Stimulated activated CD4-positive, alpha-beta T cell treated with anti-CD3 and anti-CD28 coated beads, Interleukin-12 subunit alpha, Interleukin-12 subunit beta, amount 100 ng/mL, for 48 hours (primary cell): ENCODE results near the gene SRRM3.
A peak's percentile ranks its signal among the peaks of the same experiment; 100 is the strongest.
"Not testable (repeated sequence)": the region's sequence is repeated elsewhere in the genome, so short reads cannot be mapped to it uniquely, and the experiment has no call there.

Source experiments
- DNase-seq, 3 donors: peaks; one replicate each; pipeline ENCODE4 v3.0.0-alpha.2; 2020; ENCODE audit warnings: low read depth in 2 of 3, low spot score in 1 of 3

Gene SRRM3

DNA sequence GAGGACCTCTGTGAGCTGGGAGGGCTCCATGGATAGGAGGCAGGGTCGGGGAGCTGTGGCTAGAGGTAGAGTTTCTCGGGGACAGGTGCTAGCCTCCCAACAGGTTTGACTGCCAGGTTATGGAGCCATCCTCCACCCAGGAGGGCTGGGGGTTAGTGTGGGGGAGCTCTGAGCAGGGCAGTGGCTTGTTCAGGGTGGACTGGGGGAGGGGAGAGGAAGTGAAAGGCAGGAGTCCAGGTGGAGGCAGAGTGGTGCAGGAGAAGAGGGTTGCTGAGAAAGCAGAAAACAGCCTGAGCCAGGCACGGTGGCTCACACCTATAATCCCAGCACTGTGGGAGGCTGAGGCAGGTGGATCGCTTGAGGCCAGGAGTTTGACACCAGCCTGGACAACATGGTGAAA is 60.2 kb downstream of the SRRM3 start:
- no peak for DNase-seq

DNA sequence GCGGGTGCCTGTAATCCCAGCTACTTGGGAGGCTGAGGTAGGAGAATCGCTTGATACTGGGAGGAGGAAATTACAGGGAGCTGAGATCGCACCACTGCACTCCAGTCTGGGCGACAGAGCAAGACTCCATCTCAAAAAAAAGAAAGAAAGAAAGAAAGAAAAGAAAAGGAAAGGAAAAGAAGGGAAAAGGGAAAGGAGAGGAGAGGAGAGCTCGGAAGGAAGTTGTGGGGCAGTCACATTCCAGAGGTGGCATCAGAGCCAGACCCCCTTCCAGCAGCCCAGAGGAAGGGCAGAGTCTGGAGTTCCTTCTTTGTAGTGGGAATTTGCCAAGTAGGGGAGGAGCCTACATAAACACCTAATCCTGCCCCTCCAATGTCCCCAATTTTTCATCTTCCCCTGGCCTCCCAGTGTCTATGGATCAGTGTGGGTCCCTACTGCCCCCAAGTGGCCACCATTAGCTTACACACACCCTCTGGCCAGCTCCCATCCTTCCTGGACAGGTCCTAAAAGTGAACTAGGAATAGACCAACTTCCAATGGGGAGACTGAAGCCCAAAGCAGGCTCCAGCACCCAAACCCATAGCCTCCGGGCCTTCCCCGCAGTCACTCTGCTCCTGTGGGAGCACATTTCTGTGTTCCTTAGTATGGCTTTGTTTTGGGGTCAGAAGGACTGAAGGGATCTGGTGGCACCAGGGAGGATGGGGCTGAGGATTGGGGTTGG is 61.1 kb downstream of the SRRM3 start:
- peak in 2 of 3 donors; percentile 29 to 32 for DNase-seq

DNA sequence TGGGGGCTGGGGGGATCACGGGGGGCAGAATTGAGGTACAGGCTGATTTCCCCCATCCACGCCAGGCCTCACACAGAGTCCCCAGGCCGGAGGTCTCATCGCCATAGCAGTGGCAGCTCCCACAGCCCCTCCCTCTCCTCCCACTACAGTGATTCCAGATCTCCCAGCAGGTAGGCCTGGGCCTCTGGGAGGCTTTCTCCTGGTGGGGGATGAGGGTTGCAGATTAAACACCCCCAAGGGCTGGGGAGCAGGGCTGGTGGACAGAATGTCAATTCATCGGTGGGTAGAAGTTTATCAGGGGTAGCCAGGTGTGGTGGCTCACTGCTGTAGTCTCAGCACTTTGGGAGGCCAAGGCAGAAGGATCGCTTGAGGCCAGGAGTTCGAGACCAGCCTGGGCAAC is 63.6 kb downstream of the SRRM3 start:
- no peak for DNase-seq

DNA sequence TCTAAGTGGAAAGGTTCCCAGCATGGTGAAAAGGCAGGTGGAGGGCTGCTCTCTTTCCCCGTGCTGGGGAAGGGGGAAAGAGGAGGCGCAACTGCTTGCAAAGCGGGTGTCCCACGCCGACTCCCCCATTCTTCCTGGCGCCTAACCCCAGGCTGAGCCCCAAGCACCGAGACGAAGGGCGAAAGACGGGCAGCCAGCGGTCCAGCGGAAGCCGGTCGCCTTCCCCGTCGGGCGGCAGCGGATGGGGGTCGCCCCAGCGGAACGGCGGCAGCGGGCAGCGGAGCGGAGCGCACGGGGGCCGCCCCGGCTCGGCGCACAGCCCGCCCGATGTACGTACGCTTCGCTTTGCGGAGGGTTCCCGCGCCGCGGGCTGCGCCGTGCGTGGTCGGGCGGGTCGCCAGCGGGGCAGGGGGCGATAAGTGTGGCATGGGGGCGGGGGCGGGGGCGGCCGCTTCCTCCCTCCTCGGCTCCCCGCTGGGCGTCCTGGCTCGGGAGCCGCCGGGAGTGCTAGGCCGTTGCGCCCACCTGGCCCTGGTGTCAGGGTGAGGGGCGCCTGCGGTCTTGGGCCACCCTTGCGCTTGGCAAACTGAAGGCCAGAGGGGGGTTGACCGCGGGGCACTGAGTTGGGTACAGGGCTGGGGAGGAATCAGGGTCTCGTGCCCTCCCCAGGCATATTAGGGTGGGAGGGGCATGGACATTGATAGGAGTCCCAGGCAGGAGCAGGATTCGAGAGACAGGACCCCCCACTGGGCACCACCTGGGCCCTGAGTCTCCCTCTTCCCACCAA is 65.6 kb downstream of the SRRM3 start:
- no peak for DNase-seq

- no peak for DNase-seq
Observed at GRCh38 chr7:76267894-76268183, 66.1 kb downstream of the SRRM3 start.

DNA sequence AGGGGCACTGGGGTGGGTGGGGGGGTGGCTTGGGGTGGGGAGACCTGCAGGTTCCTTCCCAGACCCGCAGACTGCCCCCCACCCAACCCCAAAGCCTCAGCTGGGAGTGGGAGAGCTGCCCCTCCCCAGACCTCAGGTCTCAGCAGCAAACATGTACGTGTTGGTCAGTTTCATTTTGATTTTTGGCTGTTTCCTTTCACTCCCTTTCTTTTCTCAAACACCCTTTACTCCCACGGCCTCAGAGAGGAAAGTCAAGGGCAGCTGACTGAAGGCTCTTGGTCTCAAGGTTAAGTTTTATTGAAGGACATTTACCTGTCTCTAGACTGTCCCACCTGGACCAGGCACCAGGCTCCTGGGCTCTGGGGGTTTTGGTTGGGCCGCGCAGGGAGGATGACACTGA is 66.7 kb downstream of the SRRM3 start:
- no peak for DNase-seq

DNA sequence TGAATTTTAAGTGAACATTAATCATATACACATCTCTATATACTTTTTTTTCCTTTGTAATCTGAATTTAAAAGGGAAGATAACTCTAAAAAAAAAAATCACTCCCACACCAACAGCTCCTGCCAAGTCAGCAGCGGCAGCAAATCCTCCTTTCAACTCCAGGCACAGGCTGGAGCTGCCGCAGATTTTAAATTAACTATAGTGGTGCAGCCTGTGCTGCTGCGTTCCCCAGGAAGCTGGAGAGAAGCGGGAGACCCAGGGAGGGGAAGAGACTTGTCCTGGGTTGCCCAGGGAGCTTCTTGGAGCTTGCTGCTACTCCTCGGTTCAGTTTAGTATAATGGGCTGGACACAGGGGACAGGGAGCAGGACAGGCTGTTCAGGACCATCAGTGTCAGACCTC is 68.2 kb downstream of the SRRM3 start:
- DNase-seq, result no peak

- DNase-seq, result not testable (repeated sequence)
Observed at GRCh38 chr7:76271384-76271783, 69.7 kb downstream of the SRRM3 start.

DNA sequence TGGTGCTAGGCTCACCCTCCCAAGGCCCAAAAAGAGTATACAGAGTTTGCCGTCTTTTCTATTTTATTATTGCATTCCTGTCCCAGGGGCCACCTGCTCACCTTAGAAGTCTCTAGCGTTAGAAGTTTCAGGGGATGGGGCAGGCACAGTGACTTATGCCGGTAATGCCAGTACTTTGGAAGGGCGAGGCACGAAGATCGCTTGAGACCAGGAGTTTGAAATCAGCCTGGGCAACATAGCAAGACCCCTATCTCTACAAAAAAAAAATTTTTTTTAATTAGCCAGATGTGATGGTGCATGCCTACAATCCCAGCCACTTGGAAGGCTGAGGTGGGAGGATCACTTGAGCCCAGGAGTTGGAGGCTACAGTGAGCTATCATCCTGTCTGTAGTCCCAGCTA is 70.4 kb downstream of the SRRM3 start:
- no peak for DNase-seq

GRCh38 chr7:76272851-76273497 is 71.3 kb downstream of the SRRM3 start:
- DNase-seq, result no peak

DNA sequence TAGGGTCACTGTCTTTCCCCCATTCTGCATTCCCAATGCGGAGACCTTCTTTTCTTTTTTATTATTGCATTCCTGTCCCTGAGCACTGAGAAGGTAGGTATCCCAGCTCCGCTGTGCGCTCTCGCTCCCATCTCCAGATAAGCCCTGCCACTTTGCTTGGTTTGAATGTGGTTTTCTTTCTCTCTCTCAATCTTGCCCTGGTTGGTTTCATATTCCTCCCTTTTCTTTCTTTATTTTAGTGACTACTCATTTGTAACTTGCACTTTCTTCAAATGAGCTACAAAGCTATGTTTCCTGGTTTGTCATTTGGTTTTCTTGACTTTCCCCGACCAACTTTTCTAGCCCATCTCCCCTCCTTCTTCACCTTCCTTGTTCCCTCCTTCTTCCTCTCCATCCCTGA is 71.8 kb downstream of the SRRM3 start:
- no peak for DNase-seq

- no peak for DNase-seq
Observed at GRCh38 chr7:76278540-76278939, 76.8 kb downstream of the SRRM3 start.

DNA sequence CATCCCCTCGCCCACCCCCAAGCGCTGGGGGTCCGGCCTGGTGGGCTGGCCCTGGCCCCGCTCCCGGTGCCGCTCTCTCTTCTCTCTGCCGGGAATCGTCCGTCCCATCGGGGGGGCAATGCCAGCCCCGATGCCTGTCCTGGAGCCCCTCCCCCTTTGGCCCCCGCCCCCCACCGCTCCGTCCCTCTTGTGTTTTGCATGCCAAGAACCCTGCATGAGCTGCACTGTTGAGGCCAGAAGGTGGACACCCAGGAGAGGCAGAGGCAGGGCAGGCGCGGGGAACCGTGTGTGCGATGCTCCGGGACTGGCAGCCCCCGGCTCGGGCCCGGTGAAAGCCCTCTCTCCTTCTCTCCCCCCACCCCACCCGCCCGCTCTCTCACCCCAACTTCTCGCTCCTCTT is 78.7 kb downstream of the SRRM3 start:
- no peak for DNase-seq

DNA sequence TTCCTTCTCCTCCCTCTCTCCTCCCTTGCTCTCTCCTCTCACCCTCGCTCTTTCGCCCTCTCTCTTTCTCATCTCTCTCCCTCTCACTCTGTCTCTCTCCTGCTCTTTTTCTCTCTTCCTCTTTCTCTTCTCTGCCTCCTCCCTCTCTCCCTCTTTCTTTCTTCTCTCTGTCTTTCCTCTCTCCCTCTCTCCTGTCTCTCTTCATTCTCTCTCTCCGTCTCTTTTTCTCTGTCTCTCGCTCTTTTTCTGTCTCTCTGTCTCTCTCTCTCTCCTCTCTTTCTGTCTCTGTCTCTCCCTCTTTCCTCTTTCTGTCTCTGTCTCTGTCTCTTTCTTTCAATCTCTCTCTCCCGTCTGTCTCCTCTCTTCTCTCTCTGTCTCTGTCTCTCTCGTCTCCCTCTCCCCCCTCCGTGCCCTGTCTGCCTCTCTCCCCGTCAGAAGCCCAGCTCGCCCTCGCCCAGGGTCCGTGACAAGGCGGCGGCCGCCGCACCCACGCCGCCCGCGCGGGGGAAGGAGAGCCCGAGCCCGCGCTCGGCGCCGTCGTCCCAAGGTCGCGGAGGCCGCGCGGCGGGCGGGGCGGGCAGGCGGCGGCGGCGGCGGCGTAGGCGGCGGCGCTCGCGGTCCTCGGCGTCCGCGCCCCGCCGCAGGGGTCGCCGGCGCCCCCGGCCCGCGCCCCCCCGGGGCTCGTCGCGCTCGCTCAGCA is 79.5 kb downstream of the SRRM3 start:
- no peak for DNase-seq

GRCh38 chr7:76281706-76282343 is 80.1 kb downstream of the SRRM3 start:
- DNase-seq, result no peak

GRCh38 chr7:76282344-76283253 is 80.9 kb downstream of the SRRM3 start:
- DNase-seq, result no peak

- no peak for DNase-seq
Observed at GRCh38 chr7:76283254-76284159, 81.8 kb downstream of the SRRM3 start.

- no peak for DNase-seq
Observed at GRCh38 chr7:76285604-76286374, 84.1 kb downstream of the SRRM3 start.
